CD4-positive, alpha-beta T cell treated with Interleukin-15 for 4 hours (primary cell): ENCODE data around the gene USP7.
"Not testable (repeated sequence)": the region's sequence is repeated elsewhere in the genome, so short reads cannot be mapped to it uniquely, and the experiment has no call there.

Experiments
- DNase-seq: peaks from one replicate; pipeline ENCODE4 v3.0.0-alpha.2; 2020; ENCODE audit warnings: low spot score

USP7 gene

DNA sequence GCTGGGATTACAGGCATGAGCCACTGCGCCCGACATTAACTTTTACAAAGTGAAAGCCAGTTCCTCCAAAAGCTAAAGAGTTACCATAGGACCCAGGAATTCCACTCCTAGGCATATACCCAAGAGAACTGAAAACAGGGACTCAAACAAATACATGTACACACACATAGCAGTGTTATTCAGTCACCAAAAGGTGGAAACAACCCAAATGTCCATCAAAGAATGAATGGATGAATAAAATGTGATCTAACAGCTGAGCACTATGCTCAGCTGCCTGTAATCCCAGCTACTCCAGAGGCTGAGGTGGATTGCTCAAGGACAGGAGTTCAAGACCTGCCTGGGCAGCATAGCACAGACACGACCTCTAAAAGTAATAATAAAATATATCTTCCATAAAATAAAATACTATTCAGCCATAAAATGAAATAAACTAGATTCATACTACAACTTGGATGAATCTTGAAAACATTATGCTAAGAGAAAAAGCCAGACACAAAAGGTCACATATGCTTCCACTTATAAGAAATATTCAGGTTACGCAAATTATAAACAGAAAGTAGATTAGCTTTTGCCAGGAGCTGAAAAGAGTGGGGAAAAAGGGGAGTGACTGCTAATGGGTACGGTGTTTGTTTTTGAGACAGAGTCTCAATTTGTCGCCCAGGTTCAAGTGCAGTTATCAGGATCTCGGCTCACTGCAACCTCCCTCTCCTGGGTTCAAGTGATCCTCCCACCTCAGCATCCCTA lies 9.3 kb upstream of the USP7 start:
- DNase-seq: no peak

DNA sequence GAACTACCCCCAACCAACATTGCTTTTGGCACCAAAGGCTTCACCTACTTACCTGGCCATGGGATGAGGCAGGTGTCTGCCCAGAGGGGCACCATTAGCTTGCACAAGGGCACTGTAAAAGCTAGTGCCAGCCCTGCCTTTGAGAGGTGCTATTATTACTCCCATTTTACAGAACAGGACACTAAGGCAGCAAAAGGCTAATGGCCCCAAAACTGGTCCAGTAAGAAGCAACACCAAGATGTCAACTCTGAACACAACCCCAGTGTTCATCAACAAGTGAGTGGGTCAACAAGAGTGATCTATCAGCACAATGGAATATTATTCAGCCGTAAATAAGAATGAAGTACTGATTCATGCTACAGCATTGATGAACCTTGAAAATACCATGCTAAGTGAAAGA lies 7.7 kb upstream of the USP7 start:
- no peak for DNase-seq

DNA sequence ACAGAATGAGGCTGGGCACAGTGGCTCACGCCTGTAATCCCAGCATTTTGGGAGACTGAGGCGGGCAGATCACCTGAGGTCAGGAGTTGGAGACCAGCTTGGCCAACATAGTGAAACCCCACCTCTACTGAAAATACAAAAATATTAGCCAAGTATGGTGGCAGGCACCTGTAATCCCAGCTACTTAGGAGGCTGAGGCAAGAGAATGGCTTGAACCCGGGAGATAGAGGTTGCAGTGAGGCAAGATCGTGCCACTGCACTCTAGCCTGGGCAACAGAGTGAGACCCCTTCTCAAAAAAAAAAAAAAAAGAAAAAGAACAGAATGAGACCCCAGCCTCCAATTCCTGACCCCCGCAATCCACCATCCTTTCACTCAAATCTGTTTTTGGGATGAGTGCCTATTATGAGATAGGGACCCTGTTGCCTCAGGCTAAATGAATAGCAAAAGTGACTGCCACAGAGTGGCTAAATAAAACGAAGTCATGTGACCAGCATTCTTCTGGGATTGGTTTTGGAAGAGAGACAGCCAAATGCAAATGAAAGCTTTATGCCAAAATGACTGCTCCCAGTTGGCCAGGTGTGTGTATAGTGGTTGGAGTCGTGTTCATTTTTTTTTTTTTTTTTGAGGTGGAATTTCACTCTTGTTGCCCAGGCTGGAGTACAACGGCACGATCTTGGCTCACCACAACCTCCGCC lies 5.6 kb upstream of the USP7 start:
- DNase-seq: not testable (repeated sequence)

DNA sequence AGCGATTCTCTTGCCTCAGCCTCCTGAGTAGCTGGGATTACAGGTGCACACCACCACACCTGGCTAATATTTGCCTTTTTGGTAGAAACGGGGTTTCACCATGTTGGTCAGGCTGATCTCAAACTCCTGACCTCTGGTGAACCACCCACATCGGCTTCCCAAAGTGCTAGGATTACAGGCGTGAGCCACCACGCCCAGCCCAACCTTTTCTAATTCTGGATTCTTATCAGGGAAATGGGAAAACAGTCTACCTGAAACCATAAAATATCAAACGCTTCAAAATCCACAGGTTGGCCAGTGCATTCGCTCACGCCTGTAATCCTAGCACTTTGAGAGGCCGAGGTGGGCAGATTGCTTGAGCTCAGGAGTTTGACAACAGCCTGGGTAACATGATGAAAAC lies 4.3 kb upstream of the USP7 start:
- not testable (repeated sequence) for DNase-seq

DNA sequence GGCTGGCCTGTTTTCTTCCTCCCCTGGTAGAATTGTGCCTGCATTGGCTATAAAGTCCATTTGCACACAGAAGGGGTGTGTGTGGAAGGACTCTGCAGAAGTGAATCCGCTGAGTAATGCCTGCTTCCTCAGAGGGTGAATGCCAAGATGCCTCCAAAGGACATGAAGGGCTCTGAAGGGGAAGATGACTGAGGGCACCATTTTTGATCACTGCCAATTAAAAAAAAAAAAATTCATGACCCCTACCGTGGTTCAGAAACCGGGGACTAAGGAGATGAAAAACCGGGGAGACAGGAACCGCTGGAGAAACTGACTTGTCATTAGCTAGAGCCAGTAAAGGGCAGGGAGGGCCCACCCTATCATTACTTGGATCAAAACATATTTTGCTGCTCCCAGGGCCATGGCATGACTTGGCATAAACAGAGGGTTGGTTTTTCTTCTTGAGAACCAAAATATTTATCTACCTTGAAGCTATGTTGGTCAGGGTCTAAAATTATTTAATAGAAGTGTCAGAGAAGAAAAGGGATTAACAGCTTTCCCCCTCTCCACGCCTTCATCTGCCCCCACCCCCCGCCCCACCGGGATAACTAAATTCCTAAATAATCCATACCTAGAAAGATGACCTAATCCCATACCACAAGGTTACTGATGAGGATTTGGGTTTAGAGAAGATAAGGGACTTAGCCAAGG lies 3.6 kb upstream of the USP7 start:
- DNase-seq: no peak

DNA sequence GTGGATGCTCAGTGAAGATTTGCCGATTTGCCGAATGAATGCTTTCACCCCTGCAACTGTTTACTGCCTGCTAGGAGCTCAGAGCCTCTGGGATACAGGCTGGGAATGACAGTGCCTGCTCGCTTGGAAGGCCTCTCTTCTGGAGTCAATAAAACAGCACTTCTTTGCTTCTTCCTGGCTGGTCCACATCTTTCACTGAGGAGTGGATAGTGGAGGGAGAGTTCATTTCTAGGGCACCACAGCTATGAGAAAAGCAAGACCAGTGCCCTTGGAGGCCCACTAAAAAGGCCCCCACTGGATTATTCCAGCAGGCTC lies 3.1 kb upstream of the USP7 start:
- no peak for DNase-seq

DNA sequence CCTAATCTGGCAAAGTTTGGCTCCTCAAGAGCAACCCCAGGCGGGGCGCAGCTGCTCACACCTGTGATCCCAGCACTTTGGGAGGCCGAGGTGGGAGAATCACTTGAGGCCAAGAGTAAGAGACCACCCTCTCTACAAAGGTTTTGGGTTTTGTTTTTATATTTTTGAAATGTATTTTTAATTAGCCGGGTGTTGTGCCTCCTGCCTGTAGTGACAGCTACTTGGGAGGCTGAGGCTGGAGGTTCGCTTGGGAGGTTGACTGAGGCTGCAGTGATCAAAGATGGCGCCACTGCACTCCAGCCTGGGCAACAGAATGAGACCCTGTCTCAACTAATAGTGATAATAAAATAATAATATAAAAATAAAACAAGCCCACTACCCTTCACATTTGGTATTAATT lies 756 bp upstream of the USP7 start:
- no peak for DNase-seq

DNA sequence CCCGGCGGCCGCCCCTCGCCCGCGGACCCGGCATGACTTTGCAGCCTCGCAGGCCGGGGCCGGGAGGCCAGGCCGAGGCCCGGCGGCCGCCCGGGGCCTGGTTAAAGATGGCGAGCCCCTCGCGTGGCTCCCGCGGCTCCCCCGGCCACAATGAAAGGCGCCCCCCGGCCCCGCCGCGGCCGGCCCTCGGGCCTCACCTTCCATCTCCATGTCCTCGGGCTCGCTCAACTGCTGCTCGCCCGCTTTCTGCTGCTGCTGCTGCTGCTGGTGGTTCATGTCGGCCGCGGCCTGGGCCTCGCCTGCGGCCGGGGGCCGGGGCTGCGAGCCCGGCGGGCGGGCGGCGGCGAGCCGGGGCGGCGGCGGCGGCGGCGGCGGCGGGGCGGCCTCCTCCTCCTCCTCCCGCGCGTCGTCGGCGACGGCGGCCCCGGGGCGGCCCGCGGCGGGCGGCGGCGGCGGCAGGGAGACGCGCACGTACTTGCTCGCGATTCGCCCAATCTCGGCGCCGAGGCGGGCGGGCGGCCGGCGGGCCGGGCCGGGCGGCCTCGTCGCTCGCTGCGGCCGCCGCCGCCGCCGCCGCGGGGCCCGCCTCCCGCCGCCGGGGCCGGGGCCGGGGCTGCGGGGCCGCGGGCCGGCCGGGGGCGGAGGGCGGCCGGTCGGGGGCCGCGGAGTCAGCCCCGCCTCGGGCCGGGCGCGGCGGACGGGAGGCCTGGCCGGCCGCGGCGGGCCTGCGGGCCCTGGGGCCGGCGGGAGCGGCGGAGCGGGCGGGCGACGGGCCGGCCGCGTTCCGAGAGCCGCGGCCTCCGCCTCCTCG lies 491 bp downstream of the USP7 start:
- no peak for DNase-seq

DNA sequence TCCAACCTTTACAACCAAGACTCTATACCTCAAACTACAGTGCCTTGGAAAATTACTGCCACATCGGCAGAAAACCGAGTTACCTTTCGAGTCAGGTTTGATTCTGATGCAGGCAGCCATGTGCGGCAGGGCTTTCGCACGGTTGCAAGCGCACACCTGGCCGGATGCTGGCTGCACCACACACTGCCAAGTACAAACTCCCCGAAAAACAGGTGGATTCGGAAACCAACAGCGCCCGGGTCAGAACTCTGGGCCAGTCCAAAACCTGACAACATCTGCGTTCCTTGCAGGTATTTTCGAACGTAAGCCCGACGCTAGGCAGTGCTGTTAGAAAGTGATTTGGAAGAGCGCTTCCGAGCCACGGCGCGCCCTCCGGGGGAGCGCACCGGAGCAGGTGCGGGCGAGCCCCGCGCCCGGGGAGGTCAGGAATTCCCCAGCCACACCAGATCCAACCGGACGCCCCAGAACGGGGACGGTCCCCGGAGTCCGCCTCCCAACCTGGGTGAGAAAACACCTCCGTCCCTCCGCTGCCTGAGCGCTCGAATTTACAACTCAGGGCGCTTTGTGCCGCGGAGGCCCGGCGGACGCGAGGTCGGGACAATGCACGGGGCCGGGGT lies 1.2 kb downstream of the USP7 start:
- peak; percentile 42 for DNase-seq

DNA sequence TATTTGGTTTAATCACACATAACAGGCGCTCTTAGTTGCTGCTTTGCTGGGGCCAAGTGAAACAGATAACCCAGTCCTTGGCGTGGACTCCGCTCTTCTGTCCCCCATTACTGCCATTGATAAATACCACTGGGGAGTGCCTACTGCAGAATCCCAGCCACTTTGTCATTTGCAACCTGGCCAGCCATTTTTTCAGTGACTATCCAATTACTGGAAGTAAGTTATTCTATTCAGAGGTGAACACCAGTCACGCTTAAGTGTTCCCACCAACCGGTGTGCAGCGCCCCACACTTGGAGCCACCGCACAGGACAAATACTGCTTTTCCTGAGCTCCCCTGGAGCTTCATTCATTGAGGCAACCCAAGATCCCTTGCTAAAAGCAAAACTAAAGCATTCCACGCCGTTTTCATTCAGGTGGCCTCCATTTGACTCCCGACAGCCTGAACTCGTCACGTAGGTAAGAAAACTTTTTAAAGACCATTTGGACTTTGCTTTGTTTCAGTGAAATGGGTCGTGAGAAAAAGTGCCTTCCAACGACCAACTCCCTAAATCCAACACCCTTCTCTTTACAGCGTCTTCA lies 1.8 kb downstream of the USP7 start:
- DNase-seq: no peak

DNA sequence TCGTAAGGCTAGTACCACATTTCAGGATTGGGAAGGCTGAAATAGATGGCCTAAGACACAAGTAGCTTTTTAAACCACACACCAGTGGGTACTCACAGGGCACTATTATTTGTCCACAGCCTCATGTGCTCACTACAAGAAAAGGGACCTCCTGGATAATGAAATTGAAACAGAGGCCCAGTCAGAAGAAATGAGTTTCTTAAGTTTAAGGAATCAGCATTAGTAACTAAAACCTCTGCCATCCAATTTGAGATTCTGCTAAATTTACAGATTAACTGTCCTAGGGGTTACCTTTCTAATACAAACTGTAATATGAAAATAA lies 3.0 kb downstream of the USP7 start:
- DNase-seq: no peak

DNA sequence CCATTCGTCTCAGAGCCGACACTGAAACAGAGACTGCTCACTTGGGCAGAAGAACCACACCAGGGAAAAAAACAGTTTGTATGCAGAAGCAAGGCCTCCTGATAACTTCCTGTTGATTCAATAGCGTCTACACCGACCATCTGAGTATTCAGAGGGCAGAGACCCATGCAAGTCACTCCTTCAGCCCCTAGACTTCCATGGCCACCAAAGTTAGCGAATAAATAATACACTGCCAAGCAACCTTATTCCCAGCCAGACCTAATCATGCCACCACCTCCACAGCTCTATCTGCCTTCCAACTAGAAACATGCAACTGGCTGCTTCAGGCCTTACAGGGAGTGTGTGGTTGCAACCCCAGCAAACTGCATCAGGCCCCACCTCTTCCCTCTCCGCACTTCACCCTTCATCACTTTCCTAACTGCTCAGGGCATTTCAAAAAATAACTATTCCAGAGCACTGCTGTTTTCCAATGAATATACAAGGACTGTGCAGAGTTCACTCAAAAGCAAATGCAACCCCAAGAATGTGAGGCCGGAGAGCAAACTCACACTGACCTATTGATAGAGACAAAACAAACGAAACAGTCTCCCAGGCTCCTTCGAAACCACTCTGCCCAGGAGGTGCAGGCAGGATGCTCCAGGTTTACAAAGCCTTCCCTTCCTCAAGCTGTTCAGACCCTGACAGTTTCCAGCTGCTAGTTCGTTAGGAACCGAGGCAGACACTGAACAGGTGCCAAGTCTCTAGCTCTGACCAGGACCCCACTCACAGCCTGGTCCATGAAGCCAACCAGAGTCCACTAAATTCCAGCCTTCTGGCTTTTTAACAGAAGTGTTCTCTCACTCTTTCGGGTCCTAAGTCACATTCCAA lies 3.6 kb downstream of the USP7 start:
- peak; percentile 27 for DNase-seq

DNA sequence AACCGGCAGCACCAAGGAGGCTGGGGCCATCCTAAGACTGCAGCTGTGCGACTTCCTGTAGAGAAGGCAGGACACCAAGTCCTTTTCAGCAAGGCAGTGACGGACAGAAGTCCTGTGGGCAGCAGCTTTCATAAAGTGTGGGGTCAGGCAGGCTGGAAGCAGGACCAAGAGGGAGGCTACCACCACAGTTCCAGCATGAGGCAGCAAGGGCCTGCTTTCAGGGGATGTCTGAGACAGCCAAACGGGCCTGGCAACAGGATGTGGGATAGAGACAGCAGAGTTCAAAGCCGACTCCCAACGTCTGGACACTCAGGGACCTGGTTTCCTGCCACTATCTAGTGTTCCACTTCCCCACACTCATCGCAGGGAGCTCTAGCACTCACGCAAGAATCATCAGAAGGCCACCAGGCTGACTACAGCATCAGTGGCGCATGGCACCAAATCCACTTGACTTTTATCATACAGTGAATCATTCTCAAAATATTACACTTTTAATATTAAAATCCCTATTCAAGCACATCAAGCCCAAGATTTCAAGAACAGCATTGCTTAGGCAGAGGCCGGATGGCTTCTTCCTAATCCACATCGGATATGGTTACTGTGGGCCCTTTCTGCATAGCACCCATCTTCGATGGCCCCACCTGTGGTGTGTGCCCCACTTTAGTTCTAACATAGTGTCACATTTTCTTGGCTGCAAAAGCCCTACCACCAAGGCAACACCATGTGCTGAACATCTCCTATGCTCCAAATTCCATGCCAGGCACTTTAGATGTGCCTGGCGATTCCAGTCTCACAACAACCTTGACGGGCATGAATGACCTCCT lies 5.2 kb downstream of the USP7 start:
- DNase-seq: no peak

DNA sequence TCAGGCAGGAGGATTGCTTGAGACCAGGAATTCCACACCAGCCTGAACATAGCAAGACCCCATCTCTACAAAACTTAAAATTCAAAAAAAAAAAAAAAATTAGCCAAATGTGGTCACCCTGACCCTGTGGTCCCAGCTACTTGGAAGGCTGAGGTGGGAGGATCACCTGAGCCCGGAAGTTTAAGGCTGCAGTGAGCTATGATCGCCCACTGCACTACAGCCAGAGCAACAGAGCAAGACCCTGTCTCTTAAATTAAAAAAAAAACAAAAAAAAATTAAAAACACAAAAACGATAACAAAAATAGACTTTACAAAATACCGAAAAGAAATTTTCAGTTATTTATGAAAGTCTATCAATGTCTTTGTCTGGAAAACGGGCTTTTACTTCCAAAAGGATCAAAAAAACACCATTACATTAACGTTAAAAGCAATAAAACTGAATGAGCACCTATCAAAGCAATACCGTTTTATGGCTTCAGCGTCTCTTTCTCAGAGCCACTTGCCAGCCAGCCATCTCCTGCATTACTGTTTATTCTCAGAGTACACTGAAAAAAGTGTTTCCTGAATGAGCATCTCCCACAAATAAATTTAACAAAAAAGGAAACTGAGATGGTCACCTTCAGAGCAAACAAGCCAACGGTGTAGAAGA lies 6.1 kb downstream of the USP7 start:
- DNase-seq: no peak

DNA sequence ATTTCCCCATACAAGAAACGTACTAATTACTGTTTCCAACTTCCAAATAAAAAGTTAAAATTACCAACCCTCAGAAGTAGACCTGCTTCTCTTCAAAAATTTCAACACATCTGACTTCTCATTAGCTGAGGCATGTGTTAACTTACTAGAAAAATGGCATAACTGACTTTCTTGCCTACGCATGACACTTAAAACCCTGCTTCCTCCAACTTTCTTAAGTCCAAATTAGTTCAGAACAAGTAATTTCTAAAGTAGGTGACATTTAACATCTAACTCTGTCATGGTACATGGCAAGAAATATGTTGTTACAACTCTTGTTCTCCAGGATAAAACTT lies 6.7 kb downstream of the USP7 start:
- DNase-seq: no peak

DNA sequence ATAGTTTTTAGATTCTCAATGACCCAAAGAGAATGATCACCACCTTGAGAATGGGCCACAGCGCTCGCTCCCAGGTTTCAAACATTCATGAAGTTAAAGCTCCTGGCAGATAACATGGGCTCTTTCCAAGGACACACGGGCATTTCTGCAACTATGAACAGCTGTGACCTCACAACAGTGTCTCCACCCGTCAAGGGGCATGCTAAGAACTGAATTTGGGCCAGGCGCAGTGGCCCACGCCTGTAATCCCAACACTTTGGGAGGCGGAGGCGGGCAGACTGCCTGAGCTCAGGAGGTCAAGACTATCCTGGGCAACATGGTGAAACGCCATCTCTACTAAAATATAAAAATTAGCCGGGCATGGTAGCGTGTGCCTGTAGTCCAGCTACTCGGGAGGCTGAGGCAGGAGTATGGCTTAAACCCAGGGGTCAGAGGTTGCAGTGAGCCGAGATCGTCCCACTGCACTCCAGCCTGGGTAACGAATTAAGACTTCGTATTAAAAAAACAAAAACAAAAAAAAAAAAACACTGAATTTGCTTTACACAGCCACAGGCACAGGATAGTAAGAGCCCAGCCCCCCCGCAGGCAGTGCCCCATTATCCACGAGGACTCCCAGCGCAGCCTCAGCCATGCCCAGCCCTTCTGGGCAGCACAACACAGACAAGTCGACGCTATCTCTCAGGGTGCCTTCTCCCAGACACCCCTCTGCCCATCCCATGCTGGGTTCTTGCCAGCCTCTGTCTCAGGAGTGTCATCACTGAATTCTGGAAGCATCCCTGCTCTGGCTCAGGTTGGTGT lies 7.2 kb downstream of the USP7 start:
- no peak for DNase-seq

DNA sequence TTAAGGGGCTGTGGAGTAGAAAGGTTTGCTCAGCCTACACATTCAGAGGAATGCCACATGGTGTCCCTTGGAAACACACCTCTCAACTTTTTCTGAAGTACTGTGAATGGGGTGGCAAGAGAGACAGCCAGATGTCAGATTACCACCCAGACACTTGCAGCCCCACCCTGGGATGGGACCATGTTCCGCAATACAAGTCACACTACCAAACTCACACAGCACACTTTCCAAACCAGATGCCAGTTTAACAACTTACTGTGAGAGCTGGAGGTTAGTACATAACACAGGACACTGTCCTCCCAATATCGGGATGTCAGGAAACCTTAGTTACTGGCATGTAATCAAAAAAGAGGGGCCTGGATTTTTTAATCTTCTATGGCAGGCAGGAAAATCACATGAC lies 7.9 kb downstream of the USP7 start:
- no peak for DNase-seq

DNA sequence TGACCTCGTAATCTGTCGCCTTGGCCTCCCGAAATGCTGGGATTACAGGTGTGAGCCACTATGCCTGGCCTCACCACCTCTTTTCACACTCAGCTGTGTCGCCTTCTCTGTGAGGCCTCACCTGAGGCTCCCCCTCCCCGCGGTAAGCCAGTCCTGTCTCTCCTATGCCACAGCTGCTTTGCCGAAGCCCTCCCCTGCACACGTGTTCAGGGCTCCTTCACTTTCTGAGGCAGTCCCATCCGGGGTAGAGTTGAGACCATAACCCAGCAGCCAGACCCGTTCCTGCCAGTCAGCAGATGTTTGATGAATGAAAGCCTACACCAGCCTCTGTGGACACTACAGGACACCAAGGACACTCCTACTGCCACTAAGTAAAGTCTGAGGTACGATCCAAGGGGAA lies 10.6 kb downstream of the USP7 start:
- no peak for DNase-seq

DNA sequence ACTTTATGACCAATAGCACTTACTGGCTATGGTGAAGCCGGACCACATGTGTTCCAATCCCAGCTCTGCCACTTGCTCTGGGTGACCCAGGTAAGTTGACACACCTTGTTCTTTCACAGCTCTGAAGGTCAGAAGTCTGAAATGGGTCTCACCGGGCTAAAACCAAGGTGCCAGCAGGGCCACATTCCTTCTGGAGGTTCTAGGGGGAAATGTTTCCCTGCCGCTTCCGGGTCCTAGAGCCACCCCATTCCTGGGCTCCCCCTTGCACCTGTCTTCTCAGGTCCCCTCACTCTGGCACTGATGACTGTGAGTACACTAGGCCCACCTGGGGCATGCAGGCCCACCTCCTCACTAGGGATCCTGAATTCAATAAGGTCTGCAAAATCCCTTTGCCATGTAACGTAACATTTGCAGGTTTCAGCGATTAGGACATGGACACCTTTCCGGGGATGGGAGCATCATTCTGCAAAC lies 11.4 kb downstream of the USP7 start:
- DNase-seq: no peak
